Inflammatory macrophage treated with lipopolysaccharide for 1 hour (primary cell): Measurements from ENCODE around the gene ZDHHC19.
A peak's percentile ranks its signal among the peaks of the same experiment; 100 is the strongest.
"Not testable (repeated sequence)": the region's sequence is repeated elsewhere in the genome, so short reads cannot be mapped to it uniquely, and the experiment has no call there.

ENCODE experiments used
- DNase-seq, 2 donors: peaks; one replicate each; pipeline ENCODE4 v3.0.0-alpha.2; 2020 to 2022

The ZDHHC19 gene

GRCh38 chr3:196198771-196199753 lies 12.1 kb downstream of the ZDHHC19 start:
- DNase-seq: no peak

GRCh38 chr3:196198081-196198675 lies 13.0 kb downstream of the ZDHHC19 start:
- DNase-seq: no peak

GRCh38 chr3:196197524-196197923 lies 13.7 kb downstream of the ZDHHC19 start:
- DNase-seq: no peak

- DNase-seq: no peak
Observed at GRCh38 chr3:196195664-196196265, 15.4 kb downstream of the ZDHHC19 start.

GRCh38 chr3:196194542-196194915 lies 16.7 kb downstream of the ZDHHC19 start:
- no peak for DNase-seq

GRCh38 chr3:196193736-196194541 lies 17.3 kb downstream of the ZDHHC19 start:
- DNase-seq: peak; percentile 74 to 98

- peak; percentile 31 to 82 for DNase-seq
Observed at GRCh38 chr3:196193133-196193735, 18.0 kb downstream of the ZDHHC19 start.

- DNase-seq: peak in 1 of 2 donors; percentile 29
Observed at GRCh38 chr3:196192524-196193051, 18.6 kb downstream of the ZDHHC19 start.

- DNase-seq: peak; percentile 74 to 95
Observed at GRCh38 chr3:196192036-196192523, 19.1 kb downstream of the ZDHHC19 start.

GRCh38 chr3:196189566-196190347 lies 21.4 kb downstream of the ZDHHC19 start:
- no peak for DNase-seq

- no peak for DNase-seq
Observed at GRCh38 chr3:196186651-196187573, 24.3 kb downstream of the ZDHHC19 start.

GRCh38 chr3:196184881-196185280 lies 26.3 kb downstream of the ZDHHC19 start:
- DNase-seq: no peak

- not testable (repeated sequence) for DNase-seq
Observed at GRCh38 chr3:196184169-196184432, 27.1 kb downstream of the ZDHHC19 start.

GRCh38 chr3:196181127-196181546 lies 30.1 kb downstream of the ZDHHC19 start:
- DNase-seq: no peak

GRCh38 chr3:196180346-196180745 lies 30.9 kb downstream of the ZDHHC19 start:
- no peak for DNase-seq

- DNase-seq: peak; percentile 82 to 99
Observed at GRCh38 chr3:196179380-196180308, 31.6 kb downstream of the ZDHHC19 start.

- DNase-seq: no peak
Observed at GRCh38 chr3:196178993-196179379, 32.2 kb downstream of the ZDHHC19 start.

GRCh38 chr3:196177967-196178366 lies 33.2 kb downstream of the ZDHHC19 start:
- no peak for DNase-seq

GRCh38 chr3:196177567-196177966 lies 33.6 kb downstream of the ZDHHC19 start:
- no peak for DNase-seq
